H1 (cell line): Measurements from ENCODE around the gene CHSY1. TPM values are rescaled to one million over a fixed set of nuclear protein-coding genes. Genes with fewer than 3 reads are reported as not detected.

Source experiments
- CTCF ChIA-PET: fragments of 300-600 bp; sonication (Branson Sonifier 250); formaldehyde crosslinking; loops from one replicate; lab custom pipeline; 2021; ENCODE audit not compliant: partially characterized antibody; lab: Charles Lee
- POLR2A ChIA-PET: fragments of 300-600 bp; sonication (Branson Sonifier 250); formaldehyde crosslinking; loops from one replicate; lab custom pipeline; 2021; ENCODE audit warnings: inconsistent platforms; ENCODE audit not compliant: partially characterized antibody; lab: Charles Lee
- DNase-seq, 2 experiments: peaks; one replicate each; pipeline versions ENCODE4 v3.0.0 to v3.0.0-alpha.2; 2010 to 2022; ENCODE audit warnings: low spot score in 2 of 2, low read depth in 1 of 2, mixed read lengths in 1 of 2
- FAIRE-seq: peaks from 2 replicates; lab custom pipeline; 2011; peaks lifted over from hg19 to GRCh38; lab: Jason Lieb, UNC
- H2AFZ ChIP-seq: 2 replicates; pipeline ENCODE4 v1.8.1; 2012; ENCODE audit warnings: low read length, inconsistent platforms
- H2AK5ac ChIP-seq: 2 replicates; pipeline ENCODE4 v1.6.1; 2013; ENCODE audit warnings: low read depth, low read length
- H2BK120ac ChIP-seq: replicated peaks from 2 replicates; pipeline ENCODE3; 2013; ENCODE audit warnings: low read depth, low read length, inconsistent platforms
- H2BK12ac ChIP-seq: 2 replicates; pipeline ENCODE4 v1.6.1; 2013; ENCODE audit warnings: low read depth, low read length
- H2BK15ac ChIP-seq: 2 replicates; pipeline ENCODE4 v1.6.1; 2013; ENCODE audit warnings: low read length
- H2BK20ac ChIP-seq: 2 replicates; pipeline ENCODE4 v1.6.1; 2013; ENCODE audit warnings: low read length
- H2BK5ac ChIP-seq: 2 replicates; pipeline ENCODE4 v1.6.1; 2013; ENCODE audit warnings: low read depth, low read length
- H3K14ac ChIP-seq: 2 replicates; pipeline ENCODE4 v1.6.1; 2013; ENCODE audit warnings: inconsistent platforms; ENCODE audit not compliant: insufficient read length
- H3K18ac ChIP-seq: 2 replicates; pipeline ENCODE4 v1.6.1; 2013; ENCODE audit warnings: low read length; ENCODE audit errors: extremely low read depth
- H3K23ac ChIP-seq: 2 replicates; pipeline ENCODE4 v1.6.1; 2013; ENCODE audit warnings: inconsistent platforms; ENCODE audit not compliant: insufficient read length
- H3K23me2 ChIP-seq: 2 replicates; pipeline ENCODE4 v1.6.1; 2013; ENCODE audit warnings: low read depth, low read length
- H3K27ac ChIP-seq: 2 replicates; pipeline ENCODE4 v1.6.1; 2011; ENCODE audit warnings: low read depth, low read length, inconsistent platforms
- H3K27me3 ChIP-seq, 4 experiments: replicated peaks in 1 of 4; 1 replicate in 1 of 4; 2 replicates in 3 of 4; pipeline versions ENCODE4 v1.6.1 to v1.8.1; 2011 to 2013; ENCODE audit warnings: low read length in 3 of 4, mild to moderate bottlenecking in 3 of 4, inconsistent platforms in 2 of 4, mixed read lengths in 2 of 4, moderate library complexity in 1 of 4; ENCODE audit not compliant: control insufficient read depth in 3 of 4, insufficient read depth in 3 of 4; ENCODE audit errors: extremely low read depth in 1 of 4
- H3K36me3 ChIP-seq, 4 experiments: 2 replicates each; pipeline versions ENCODE4 v1.6.1 to v1.8.1; 2011 to 2013; ENCODE audit warnings: mild to moderate bottlenecking in 4 of 4, low read length in 3 of 4, moderate library complexity in 2 of 4, control low read depth in 1 of 4, inconsistent platforms in 1 of 4; ENCODE audit not compliant: insufficient read depth in 4 of 4, control insufficient read depth in 2 of 4
- H3K4ac ChIP-seq: replicated peaks from 2 replicates; pipeline ENCODE3; 2013; ENCODE audit warnings: low read length, low read depth, mixed read lengths, inconsistent platforms; ENCODE audit not compliant: insufficient read length
- H3K4me1 ChIP-seq, 4 experiments: replicated peaks in 1 of 4; 1 replicate in 1 of 4; 2 replicates in 3 of 4; pipeline versions ENCODE4 v1.6.1 to v1.8.1; 2011 to 2013; ENCODE audit warnings: low read length in 3 of 4, inconsistent platforms in 2 of 4, mixed read lengths in 1 of 4; ENCODE audit not compliant: insufficient read depth in 4 of 4, control insufficient read depth in 3 of 4
- H3K4me2 ChIP-seq, 2 experiments: 2 replicates each; pipeline versions ENCODE4 v1.6.1 to v1.8.1; 2011 to 2013; ENCODE audit warnings: low read depth in 2 of 2, low read length in 2 of 2, control low read depth in 1 of 2, inconsistent platforms in 1 of 2, mild to moderate bottlenecking in 1 of 2; ENCODE audit not compliant: insufficient read depth in 1 of 2
- H3K4me3 ChIP-seq, 4 experiments: fragments of 200-600, 300-600 bp in 1 of 4; sonication (generic), shearing (Covaris generic), sonication (Bioruptor Twin) in 1 of 4; 2 replicates each; pipeline versions ENCODE4 v1.5.1 to v1.8.1; 2011 to 2016; ENCODE audit warnings: low read length in 4 of 4, low read depth in 3 of 4, control low read depth in 2 of 4, inconsistent platforms in 2 of 4, mild to moderate bottlenecking in 2 of 4, mixed read lengths in 1 of 4, moderate library complexity in 1 of 4; ENCODE audit not compliant: insufficient read depth in 2 of 4; ENCODE audit errors: extremely low read depth in 1 of 4
- H3K56ac ChIP-seq: replicated peaks from 2 replicates; pipeline ENCODE3; 2013; ENCODE audit warnings: low read depth, mild to moderate bottlenecking, mixed read lengths, low read length, inconsistent platforms; ENCODE audit not compliant: insufficient read length
- H3K79me1 ChIP-seq: 2 replicates; pipeline ENCODE4 v1.6.1; 2013; ENCODE audit warnings: low read depth, low read length, control low read depth
- H3K79me2 ChIP-seq, 2 experiments: 2 replicates each; pipeline versions ENCODE4 v1.6.1 to v1.8.1; 2012 to 2013; ENCODE audit warnings: low read length in 2 of 2, mild to moderate bottlenecking in 2 of 2, inconsistent platforms in 1 of 2; ENCODE audit not compliant: insufficient read depth in 2 of 2, control insufficient read depth in 1 of 2
- H3K9ac ChIP-seq, 4 experiments: replicated peaks in 1 of 4; 1 replicate in 1 of 4; 2 replicates in 3 of 4; pipeline versions ENCODE4 v1.6.1 to v1.8.1; 2011 to 2013; ENCODE audit warnings: low read depth in 3 of 4, low read length in 3 of 4, control low read depth in 2 of 4, mild to moderate bottlenecking in 2 of 4, moderate library complexity in 2 of 4, inconsistent platforms in 1 of 4; ENCODE audit errors: extremely low read depth in 1 of 4
- H3K9me3 ChIP-seq, 2 experiments: 2 replicates each; pipeline versions ENCODE4 v1.6.1 to v1.8.1; 2012 to 2013; ENCODE audit warnings: mild to moderate bottlenecking in 2 of 2, moderate library complexity in 2 of 2, control low read depth in 1 of 2, inconsistent platforms in 1 of 2, low read depth in 1 of 2, low read length in 1 of 2, mixed read lengths in 1 of 2; ENCODE audit not compliant: insufficient read depth in 2 of 2
- H4K20me1 ChIP-seq, 2 experiments: replicated peaks in 1 of 2; 2 replicates each; pipeline versions ENCODE3 to v1.8.1; 2011 to 2013; ENCODE audit warnings: inconsistent platforms in 2 of 2, low read length in 2 of 2, mild to moderate bottlenecking in 1 of 2; ENCODE audit not compliant: insufficient read depth in 2 of 2, control insufficient read depth in 1 of 2
- H4K5ac ChIP-seq: 2 replicates; pipeline ENCODE4 v1.6.1; 2013; ENCODE audit warnings: low read length, low read depth, mixed read lengths, inconsistent platforms; ENCODE audit not compliant: insufficient read length
- H4K8ac ChIP-seq: 2 replicates; pipeline ENCODE4 v1.8.0; 2013; ENCODE audit warnings: mild to moderate bottlenecking, moderate library complexity, low read length, inconsistent platforms; ENCODE audit not compliant: insufficient read depth; ENCODE audit errors: extremely low read depth
- H4K91ac ChIP-seq: replicated peaks from 2 replicates; pipeline ENCODE3; 2013; ENCODE audit warnings: low read length, mixed read lengths, inconsistent platforms; ENCODE audit not compliant: insufficient read length
- ASH2L ChIP-seq: fragments of 200-600, 300-600 bp; sonication (generic); IDR thresholded peaks from one replicate; pipeline ENCODE4 v1.7.1; 2017; ENCODE audit warnings: low read length
- EP300 ChIP-seq, 2 experiments: IDR thresholded peaks; 1 replicate in 1 of 2; 2 replicates in 1 of 2; pipeline ENCODE4 v1.6.1; 2011 to 2012; ENCODE audit warnings: low read depth in 2 of 2, low read length in 2 of 2, mild to moderate bottlenecking in 2 of 2, borderline replicate concordance in 1 of 2, inconsistent platforms in 1 of 2, moderate library complexity in 1 of 2
- MAFK ChIP-seq: IDR thresholded peaks from 2 replicates; pipeline ENCODE4 v1.6.1; 2012; ENCODE audit warnings: low read depth, mild to moderate bottlenecking, improper control_type of control experiment, low read length
- MAX ChIP-seq: IDR thresholded peaks from 2 replicates; pipeline ENCODE4 v1.6.1; 2012; ENCODE audit warnings: inconsistent platforms
- NANOG ChIP-seq: IDR thresholded peaks from 2 replicates; pipeline ENCODE4 v1.6.1; 2011; ENCODE audit warnings: low read length, low read depth, mild to moderate bottlenecking, inconsistent platforms; ENCODE audit not compliant: insufficient read depth, poor library complexity, severe bottlenecking
- PHF8 ChIP-seq: fragments of 200-600 bp; sonication (generic); conservative IDR thresholded peaks from 2 replicates; pipeline ENCODE4 v1.7.1; 2012; ENCODE audit warnings: low read depth, mild to moderate bottlenecking, inconsistent platforms, low read length, moderate library complexity
- SIX5 ChIP-seq: IDR thresholded peaks from 2 replicates; pipeline ENCODE4 v1.6.1; 2011; ENCODE audit warnings: mild to moderate bottlenecking, low read depth, low read length
- SUZ12 ChIP-seq: fragments of 200-600 bp; sonication (generic); IDR thresholded peaks from 2 replicates; pipeline ENCODE4 v1.6.1; 2012; ENCODE audit warnings: mild to moderate bottlenecking, inconsistent platforms, low read length, moderate library complexity, mixed read lengths
- ZNF274 ChIP-seq: IDR thresholded peaks from 2 replicates; pipeline ENCODE4 v1.7.0; 2012; ENCODE audit warnings: low read length, borderline replicate concordance; ENCODE audit errors: extremely low read depth
- WGBS, 2 experiments: shearing (Covaris generic) in 1 of 2; methylation state at CpG; one replicate each; pipeline versions ENCODE4 v1.1.6 to v1.1.7; 2013 to 2015; ENCODE audit warnings: low lambda C conversion rate in 2 of 2, mixed read lengths in 2 of 2, inconsistent platforms in 1 of 2, low coverage in 1 of 2, missing lambda C conversion rate in 1 of 2; ENCODE audit not compliant: insufficient replicate concordance in 2 of 2, insufficient coverage in 1 of 2, insufficient read length in 1 of 2; ENCODE audit errors: extremely low coverage in 1 of 2, missing lambda C conversion rate in 1 of 2; 5-methylcytosine and 5-hydroxymethylcytosine counted together
- polyA plus RNA-seq, 7 experiments: library from polyadenylated mRNA; depleted of rRNA in 3 of 7; stranded (reverse) in 5 of 7; unstranded in 2 of 7; fragments of >200 nt in 5 of 7; fragments of 200-250 nt in 2 of 7; gene quantifications; 1 replicate in 5 of 7; 2 replicates in 1 of 7; 4 replicates in 1 of 7; pipeline versions ENCODE4 v1.2.1 to v1.2.3, GENCODE V29; 2011 to 2013; ENCODE audit warnings: missing spikeins in 2 of 7, mixed read lengths in 2 of 7
- total RNA-seq: library from RNA; stranded (reverse); fragmentation: NEBNext Ultra II Directional; extraction: Animal tissue kit (Norgen Biotek cat#: 25700); gene quantifications from 2 replicates; pipeline ENCODE4 v1.2.1, GENCODE V29; 2021
- TF ChIP-seq, protein P1 (sequence below): IDR thresholded peaks from 2 replicates; pipeline ENCODE4 v1.6.1; 2011; ENCODE audit warnings: low read depth, mild to moderate bottlenecking, low read length; ENCODE audit not compliant: insufficient read depth
- TF ChIP-seq, protein P2 (sequence below): IDR thresholded peaks from 2 replicates; pipeline ENCODE4 v1.6.1; 2012; ENCODE audit warnings: low read length, inconsistent platforms

CHSY1 gene
- total and polyA plus RNA-seq, 2 of the 8 experiments (the other 6 are each of a cell fraction or from before 2014, with no cell fraction given) = 24.9 to 60.7 TPM

- no peak for FAIRE-seq
- CTCF ChIA-PET = interaction anchor here (0.7 to 1.3 kb wide), 4 partner anchors 19 to 175 kb away, joined by 3 to 4 read pairs (median 3); no protein-coding TSS in a partner anchor
- H3K14ac ChIP-seq = no peak overlapping the region
- TF ChIP-seq NANOG (no peak), MAX (no peak), SUZ12 (no peak), PHF8 (no peak), ZNF274 (no peak), SIX5 (no peak), MAFK (no peak), EP300 (IDR thresholded peaks at IDR 0.05; ENCODE audit: borderline replicate concordance in 1 of 2, low read depth in 2 of 2, low read length in 2 of 2) (no peak), ASH2L (no peak)
- TF ChIP-seq, protein P1, sequence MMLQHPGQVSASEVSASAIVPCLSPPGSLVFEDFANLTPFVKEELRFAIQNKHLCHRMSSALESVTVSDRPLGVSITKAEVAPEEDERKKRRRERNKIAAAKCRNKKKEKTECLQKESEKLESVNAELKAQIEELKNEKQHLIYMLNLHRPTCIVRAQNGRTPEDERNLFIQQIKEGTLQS = no peak
- TF ChIP-seq, protein P2, sequence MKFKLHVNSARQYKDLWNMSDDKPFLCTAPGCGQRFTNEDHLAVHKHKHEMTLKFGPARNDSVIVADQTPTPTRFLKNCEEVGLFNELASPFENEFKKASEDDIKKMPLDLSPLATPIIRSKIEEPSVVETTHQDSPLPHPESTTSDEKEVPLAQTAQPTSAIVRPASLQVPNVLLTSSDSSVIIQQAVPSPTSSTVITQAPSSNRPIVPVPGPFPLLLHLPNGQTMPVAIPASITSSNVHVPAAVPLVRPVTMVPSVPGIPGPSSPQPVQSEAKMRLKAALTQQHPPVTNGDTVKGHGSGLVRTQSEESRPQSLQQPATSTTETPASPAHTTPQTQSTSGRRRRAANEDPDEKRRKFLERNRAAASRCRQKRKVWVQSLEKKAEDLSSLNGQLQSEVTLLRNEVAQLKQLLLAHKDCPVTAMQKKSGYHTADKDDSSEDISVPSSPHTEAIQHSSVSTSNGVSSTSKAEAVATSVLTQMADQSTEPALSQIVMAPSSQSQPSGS = no peak
Measured at GRCh38 chr15:101183931-101184305, 67.9 kb downstream of the CHSY1 start.

More at GRCh38 chr15:101183931-101184305, 67.9 kb downstream of the CHSY1 start:
- no peak for DNase-seq
- Histone ChIP-seq H3K9ac (no peak overlapping the region), H4K8ac (no peak overlapping the region), H3K23ac (no peak overlapping the region), H3K4me1 (peaks cover 4 to 15% (median 9%) of the 10 kb centered on the region in 4 experiments; a peak in 6 of 7 replicates), H4K20me1 (peaks cover 9% of the 10 kb centered on the region in 2 experiments), H3K27me3 (no peaks in the 10 kb centered on the region), H3K27ac (no peak overlapping the region), H2BK120ac (no peak overlapping the region), H2AFZ (no peak overlapping the region), H3K4ac (no peak overlapping the region), H2BK20ac (no peak overlapping the region), H2AK5ac (no peak overlapping the region), H3K18ac (no peak overlapping the region), H3K36me3 (no peaks in the 10 kb centered on the region; a peak in 1 of 8 replicates), H3K23me2 (no peaks in the 10 kb centered on the region), H4K91ac (no peak overlapping the region), H3K79me2 (peaks cover under 1 to 87% of the 10 kb centered on the region in 2 experiments; a peak in 3 of 4 replicates), H3K9me3 (no peaks in the 10 kb centered on the region), H4K5ac (no peak overlapping the region), H2BK12ac (no peak overlapping the region), H3K56ac (no peak overlapping the region), H3K4me2 (no peak overlapping the region), H2BK15ac (no peak overlapping the region), H3K4me3 (no peak overlapping the region), H3K79me1 (peaks cover 15% of the 10 kb centered on the region), H2BK5ac (no peak overlapping the region)
- WGBS, 2 experiments = 93% methylated on average over 5 of the region's 5 CpGs; no CpG with 5 or more reads in 1 of the 2 experiments
- POLR2A ChIA-PET = interaction anchor here (0.6 to 2.2 kb wide), 4 partner anchors 9 to 71 kb away, joined by 3 to 9 read pairs (median 4); no protein-coding TSS in a partner anchor
